Fibroblast of mammary gland (primary cell): ENCODE data around the gene RINT1.

ENCODE experiments used
- DNase-seq: peaks from one replicate; pipeline ENCODE4 v3.0.0-alpha.2; 2010; ENCODE audit warnings: low read depth
- H3K4me3 ChIP-seq: 2 replicates; pipeline ENCODE4 v1.5.1; 2011; ENCODE audit warnings: low read depth, mild to moderate bottlenecking, low read length, moderate library complexity; ENCODE audit not compliant: control insufficient read depth
- TF ChIP-seq, protein P1 (sequence below): conservative IDR thresholded peaks from 2 replicates; pipeline ENCODE4 v1.5.1; 2011; ENCODE audit warnings: low read depth, low read length, inconsistent platforms; ENCODE audit not compliant: control insufficient read depth, insufficient read depth

Gene RINT1

DNA sequence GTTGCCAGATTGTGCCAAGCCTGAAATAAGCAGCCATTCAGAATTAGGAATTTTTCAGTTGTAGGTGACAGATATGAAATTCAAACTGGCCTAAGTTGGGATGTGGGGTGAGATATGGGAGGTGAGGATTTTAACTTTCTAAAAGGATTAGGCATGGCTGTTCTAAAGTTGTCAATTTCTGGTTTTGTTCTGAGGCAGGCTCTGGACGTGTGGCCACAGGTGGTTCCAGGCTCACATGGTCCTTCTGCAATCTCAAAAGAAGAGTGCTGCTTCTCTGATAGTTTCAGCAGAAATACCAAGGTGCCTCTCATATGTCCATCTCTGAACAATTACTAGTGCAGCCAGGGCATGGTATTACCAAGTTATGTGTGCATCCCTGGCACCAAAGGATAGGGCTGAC lies 27.9 kb downstream of the RINT1 start:
- TF ChIP-seq, protein P1, sequence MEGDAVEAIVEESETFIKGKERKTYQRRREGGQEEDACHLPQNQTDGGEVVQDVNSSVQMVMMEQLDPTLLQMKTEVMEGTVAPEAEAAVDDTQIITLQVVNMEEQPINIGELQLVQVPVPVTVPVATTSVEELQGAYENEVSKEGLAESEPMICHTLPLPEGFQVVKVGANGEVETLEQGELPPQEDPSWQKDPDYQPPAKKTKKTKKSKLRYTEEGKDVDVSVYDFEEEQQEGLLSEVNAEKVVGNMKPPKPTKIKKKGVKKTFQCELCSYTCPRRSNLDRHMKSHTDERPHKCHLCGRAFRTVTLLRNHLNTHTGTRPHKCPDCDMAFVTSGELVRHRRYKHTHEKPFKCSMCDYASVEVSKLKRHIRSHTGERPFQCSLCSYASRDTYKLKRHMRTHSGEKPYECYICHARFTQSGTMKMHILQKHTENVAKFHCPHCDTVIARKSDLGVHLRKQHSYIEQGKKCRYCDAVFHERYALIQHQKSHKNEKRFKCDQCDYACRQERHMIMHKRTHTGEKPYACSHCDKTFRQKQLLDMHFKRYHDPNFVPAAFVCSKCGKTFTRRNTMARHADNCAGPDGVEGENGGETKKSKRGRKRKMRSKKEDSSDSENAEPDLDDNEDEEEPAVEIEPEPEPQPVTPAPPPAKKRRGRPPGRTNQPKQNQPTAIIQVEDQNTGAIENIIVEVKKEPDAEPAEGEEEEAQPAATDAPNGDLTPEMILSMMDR, result no peak
- no peak for DNase-seq
- no peak overlapping the region for H3K4me3 ChIP-seq

DNA sequence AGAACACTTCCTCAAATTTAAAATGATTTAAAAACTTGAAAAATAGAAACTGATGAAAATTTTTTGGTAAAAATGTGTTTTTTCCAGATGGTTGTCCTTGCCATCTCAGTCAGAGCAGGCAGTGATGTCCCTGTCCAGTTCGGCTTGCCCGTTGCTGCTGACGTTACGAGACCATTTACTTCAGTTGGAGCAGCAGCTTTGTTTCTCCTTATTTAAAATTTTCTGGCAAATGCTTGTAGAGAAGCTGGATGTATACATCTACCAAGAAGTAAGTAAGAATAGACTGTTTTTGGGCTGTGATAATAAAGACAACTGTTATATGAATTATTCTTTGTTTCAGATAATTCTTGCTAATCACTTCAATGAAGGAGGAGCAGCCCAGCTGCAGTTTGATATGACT lies 33.2 kb downstream of the RINT1 start:
- H3K4me3 ChIP-seq, result no peak overlapping the region
- DNase-seq, result no peak
- TF ChIP-seq, protein P1, result no peak

DNA sequence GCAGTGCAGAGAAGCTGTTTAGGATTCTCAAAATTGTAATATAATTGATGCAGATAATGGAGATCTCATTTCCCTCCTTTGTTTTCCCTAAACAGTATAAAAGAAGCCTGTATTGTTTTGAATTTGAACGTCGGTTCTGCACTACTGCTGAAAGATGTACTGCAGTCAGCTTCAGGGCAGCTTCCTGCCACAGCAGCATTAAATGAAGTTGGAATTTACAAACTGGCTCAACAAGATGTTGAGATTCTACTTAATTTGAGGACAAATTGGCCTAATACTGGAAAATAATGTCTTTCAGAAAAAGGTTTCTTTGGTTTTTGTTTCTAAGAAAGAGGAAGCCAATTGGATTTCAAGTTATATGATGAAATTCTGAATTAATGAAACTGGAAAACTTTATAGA lies 35.0 kb downstream of the RINT1 start:
- no peak for DNase-seq
- TF ChIP-seq, protein P1, result no peak
- H3K4me3 ChIP-seq, result no peak overlapping the region

DNA sequence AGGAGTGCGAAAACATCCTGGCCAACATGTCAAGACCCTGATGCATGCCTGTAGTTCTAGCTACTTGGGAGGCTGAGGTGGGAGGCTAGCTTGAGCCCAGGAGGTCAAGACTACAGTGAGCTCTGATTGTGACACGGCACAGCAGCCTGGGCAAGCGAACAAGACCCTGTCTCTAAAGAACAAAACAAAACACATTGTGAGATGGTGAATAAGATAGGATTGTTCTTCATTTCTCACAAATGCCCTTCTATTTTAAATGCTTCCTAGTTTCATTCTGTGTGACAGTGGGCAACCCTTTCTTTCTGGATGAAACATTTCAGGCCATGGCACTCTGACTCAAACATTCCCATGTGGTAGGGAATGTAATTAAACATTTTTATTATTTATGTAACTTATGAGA lies 35.8 kb downstream of the RINT1 start:
- TF ChIP-seq, protein P1, result no peak
- H3K4me3 ChIP-seq, result no peak overlapping the region

DNA sequence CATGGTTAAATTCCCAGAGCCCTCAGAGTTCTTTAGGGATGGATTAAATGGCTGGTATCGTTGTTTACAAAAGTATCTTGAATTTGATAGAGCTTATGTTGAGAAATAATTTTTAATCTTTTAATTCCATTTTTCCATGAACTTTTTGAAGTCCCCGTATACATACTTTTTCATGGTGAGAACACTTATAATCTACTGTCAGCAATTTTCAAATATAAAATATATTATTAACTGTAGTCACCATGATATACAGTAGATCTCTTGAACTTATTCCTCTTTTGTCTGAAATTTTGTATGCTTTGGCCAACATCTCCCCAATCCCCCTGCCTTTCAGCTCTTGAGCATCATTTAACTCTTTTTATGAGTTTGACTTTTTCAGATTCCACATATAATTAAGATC lies 39.9 kb downstream of the RINT1 start:
- no peak for DNase-seq
- TF ChIP-seq, protein P1, result no peak
- H3K4me3 ChIP-seq, result no peak overlapping the region

More for the DNA sequence above, 35.8 kb downstream of the RINT1 start:
- no peak for DNase-seq

DNA sequence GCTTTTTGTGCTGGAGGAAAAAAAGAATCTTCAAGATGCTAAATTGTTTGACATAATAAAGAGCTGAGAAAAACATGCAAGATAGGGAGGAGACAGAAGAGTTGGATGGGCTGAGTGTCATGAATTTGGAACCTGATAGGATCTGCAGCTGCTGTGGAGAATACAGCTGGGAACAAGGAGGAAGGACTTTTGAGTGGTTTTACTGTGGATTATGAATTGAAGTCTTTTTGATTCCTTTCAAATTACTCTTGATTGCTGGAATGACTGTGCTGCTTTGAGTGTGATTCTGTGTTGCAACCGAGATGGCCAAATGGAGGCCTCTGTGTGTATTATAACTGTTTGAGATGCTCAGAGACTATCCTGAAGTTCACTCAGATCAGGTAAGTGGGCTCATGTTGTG lies 45.2 kb downstream of the RINT1 start:
- no peak for DNase-seq
- TF ChIP-seq, protein P1, result no peak
- no peak overlapping the region for H3K4me3 ChIP-seq

DNA sequence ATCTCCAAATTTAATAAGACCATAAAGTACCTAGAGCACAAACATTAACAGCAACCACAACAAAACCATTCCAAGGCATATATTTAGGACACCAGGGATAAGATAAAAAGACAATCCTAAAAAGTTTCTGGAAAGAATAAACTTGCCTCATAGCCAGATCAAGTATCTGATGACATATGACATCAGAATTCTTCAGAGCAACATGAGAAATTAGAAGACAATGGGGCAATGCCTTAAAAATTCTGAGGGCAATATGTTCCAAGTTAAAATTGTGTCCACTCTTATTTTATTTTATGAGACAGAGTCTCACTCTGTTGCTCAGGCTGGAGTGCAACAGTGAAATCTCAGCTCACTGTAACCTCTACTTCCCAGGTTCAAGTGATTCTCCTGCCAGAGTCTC lies 46.5 kb downstream of the RINT1 start:
- peak; percentile 16 for DNase-seq
- TF ChIP-seq, protein P1, result no peak
- H3K4me3 ChIP-seq, result no peak overlapping the region
